ENCODE measurements around the gene LRMDA.

DNA sequence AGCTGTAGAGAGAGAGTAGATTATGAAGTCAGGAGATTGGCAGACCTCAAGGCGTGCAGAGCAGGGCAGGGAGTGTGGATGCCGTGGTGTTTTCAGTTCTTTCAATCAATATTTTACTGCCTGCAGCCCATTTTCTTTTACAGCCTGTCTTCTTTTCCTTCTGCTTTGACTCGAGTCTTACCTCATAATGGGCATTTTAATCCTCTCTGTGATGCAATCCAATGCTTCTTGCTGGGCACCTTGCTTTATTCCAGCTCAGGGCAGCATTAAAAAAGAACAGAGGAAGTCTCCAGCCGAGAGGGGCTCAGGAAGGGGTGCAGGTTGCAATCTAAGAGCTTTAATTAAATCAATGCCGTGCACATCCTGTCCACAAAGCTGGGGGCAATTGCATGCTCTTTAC lies 839.0 kb downstream of the LRMDA start:
- TF ChIP-seq TAF1 (IDR thresholded peaks at IDR 0.05; ENCODE audit: low read depth) (no peak), RAD21 (IDR thresholded peaks at IDR 0.05; ENCODE audit: low read depth) (no peak), EP300 (IDR thresholded peaks at IDR 0.05; ENCODE audit: borderline replicate concordance) (no peak), REST (IDR thresholded peaks at IDR 0.05; ENCODE audit: low read depth) (no peak), EGR1 (IDR thresholded peaks at IDR 0.05) (no peak), TEAD4 (IDR thresholded peaks at IDR 0.05) (no peak)

Measured in Ishikawa (cell line).